ENCODE data around the gene CNTNAP2.

DNA sequence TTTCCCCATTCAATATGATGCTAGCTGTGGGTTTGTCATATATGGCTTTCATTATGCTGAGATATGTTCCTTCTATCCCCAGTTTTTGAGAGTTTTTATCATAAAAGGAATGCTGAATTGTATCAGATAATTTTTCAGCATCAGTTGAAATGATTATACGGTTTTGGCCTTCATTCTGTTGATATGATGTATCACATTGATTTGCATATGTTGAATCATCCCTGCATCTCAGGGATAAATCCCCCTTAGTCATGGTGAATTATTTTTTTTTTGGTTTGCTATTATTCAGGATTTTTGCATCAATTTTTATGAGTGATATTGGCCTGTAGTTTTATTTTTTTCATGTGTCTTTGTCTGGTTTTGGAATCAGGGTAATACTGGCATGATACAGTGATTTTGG lies 1321.6 kb downstream of the CNTNAP2 start:
- no peak for TF ChIP-seq POLR2A (IDR thresholded peaks at IDR 0.05)
- TF ChIP-seq, protein P1, sequence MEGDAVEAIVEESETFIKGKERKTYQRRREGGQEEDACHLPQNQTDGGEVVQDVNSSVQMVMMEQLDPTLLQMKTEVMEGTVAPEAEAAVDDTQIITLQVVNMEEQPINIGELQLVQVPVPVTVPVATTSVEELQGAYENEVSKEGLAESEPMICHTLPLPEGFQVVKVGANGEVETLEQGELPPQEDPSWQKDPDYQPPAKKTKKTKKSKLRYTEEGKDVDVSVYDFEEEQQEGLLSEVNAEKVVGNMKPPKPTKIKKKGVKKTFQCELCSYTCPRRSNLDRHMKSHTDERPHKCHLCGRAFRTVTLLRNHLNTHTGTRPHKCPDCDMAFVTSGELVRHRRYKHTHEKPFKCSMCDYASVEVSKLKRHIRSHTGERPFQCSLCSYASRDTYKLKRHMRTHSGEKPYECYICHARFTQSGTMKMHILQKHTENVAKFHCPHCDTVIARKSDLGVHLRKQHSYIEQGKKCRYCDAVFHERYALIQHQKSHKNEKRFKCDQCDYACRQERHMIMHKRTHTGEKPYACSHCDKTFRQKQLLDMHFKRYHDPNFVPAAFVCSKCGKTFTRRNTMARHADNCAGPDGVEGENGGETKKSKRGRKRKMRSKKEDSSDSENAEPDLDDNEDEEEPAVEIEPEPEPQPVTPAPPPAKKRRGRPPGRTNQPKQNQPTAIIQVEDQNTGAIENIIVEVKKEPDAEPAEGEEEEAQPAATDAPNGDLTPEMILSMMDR (IDR thresholded peaks at IDR 0.05) = no peak

Measured in uterus (tissue), 2 donors.